Nephron (organoid): ENCODE results near the gene PCBP4.

ENCODE experiments used
- H3K27ac Mint-ChIP-seq, 3 experiments: 2 replicates each; pipeline ENCODE4 v1.8.0; 2020; ENCODE audit warnings: mixed read lengths in 3 of 3, mild to moderate bottlenecking in 2 of 3, moderate library complexity in 1 of 3
- H3K27me3 Mint-ChIP-seq: 2 replicates; pipeline ENCODE4 v1.8.0; 2021; ENCODE audit warnings: low read depth, mild to moderate bottlenecking, moderate library complexity, mixed read lengths
- H3K36me3 Mint-ChIP-seq: 2 replicates; pipeline ENCODE4 v1.8.0; 2020; ENCODE audit warnings: low read depth, mixed read lengths
- H3K4me1 Mint-ChIP-seq: 2 replicates; pipeline ENCODE4 v1.8.0; 2020; ENCODE audit warnings: mixed read lengths
- H3K4me3 Mint-ChIP-seq, 3 experiments: 2 replicates each; pipeline ENCODE4 v1.8.0; 2020; ENCODE audit warnings: mild to moderate bottlenecking in 3 of 3, mixed read lengths in 3 of 3, moderate library complexity in 2 of 3
- H3K9me3 Mint-ChIP-seq: 2 replicates; pipeline ENCODE4 v1.8.0; 2020; ENCODE audit warnings: mixed read lengths
- TF ChIP-seq, protein P1 (sequence below), 3 experiments: fragments of 200-600 bp; sonication (generic); IDR thresholded peaks; one replicate each; pipeline ENCODE4 v1.5.0; 2021; ENCODE audit warnings: antibody characterized with exemption in 3 of 3; ENCODE audit not compliant: unreplicated experiment in 3 of 3

PCBP4 gene

DNA sequence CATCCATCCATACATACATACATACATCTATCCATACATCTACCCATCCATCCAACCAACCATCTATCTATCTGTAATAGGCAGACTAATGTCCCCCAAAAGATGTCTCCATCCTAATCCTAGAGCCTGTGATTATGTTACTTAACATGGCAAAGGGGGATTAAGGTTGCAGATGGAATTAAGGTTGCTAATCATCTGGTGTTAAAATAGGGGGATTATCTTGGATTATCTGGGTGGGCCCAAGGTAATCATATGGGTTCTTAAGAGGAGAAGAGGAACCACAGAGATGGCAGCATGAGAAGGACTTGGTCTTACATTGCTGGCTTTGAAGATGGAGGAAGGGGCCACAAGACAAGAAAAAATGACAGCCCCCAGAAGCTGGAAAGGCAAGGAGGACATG, 43.2 kb upstream of the PCBP4 start:
- H3K36me3 Mint-ChIP-seq, result no peaks in the 10 kb centered on the region
- peaks cover 9% of the 10 kb centered on the region for H3K27me3 Mint-ChIP-seq
- H3K4me3 Mint-ChIP-seq, result no peak overlapping the region
- H3K9me3 Mint-ChIP-seq, result no peaks in the 10 kb centered on the region
- peaks cover 21% of the 10 kb centered on the region for H3K4me1 Mint-ChIP-seq
- TF ChIP-seq, protein P1, sequence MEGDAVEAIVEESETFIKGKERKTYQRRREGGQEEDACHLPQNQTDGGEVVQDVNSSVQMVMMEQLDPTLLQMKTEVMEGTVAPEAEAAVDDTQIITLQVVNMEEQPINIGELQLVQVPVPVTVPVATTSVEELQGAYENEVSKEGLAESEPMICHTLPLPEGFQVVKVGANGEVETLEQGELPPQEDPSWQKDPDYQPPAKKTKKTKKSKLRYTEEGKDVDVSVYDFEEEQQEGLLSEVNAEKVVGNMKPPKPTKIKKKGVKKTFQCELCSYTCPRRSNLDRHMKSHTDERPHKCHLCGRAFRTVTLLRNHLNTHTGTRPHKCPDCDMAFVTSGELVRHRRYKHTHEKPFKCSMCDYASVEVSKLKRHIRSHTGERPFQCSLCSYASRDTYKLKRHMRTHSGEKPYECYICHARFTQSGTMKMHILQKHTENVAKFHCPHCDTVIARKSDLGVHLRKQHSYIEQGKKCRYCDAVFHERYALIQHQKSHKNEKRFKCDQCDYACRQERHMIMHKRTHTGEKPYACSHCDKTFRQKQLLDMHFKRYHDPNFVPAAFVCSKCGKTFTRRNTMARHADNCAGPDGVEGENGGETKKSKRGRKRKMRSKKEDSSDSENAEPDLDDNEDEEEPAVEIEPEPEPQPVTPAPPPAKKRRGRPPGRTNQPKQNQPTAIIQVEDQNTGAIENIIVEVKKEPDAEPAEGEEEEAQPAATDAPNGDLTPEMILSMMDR (IDR thresholded peaks at IDR 0.05; ENCODE audit: unreplicated experiment in 3 of 3), result no peak
- H3K27ac Mint-ChIP-seq, result no peak overlapping the region

DNA sequence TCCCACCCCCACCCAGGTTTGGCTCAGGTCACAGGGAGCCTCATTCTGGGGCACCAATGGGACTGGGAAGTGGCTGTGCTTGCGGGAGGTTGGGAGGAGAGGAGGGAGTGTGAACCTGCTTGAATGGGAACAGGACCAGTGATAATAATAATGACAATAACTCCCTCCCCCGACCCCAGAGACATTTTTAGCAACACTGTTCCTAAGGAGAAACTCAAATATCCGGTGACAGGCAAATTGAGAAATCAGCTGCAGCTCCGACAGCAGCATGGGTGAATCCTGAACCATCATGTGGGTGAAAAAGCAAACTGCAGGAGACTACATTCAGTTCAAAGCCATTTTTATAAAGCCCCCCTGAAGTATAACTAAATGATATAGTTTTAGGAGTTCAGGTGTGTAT, 40.0 kb upstream of the PCBP4 start:
- Mint-ChIP-seq H3K4me3 (no peak overlapping the region), H3K36me3 (no peaks in the 10 kb centered on the region), H3K27ac (peak overlapping the region in 1 of 3 experiments; percentile 9), H3K4me1 (peaks cover 50% of the 10 kb centered on the region), H3K27me3 (peaks cover 12% of the 10 kb centered on the region), H3K9me3 (no peaks in the 10 kb centered on the region)
- TF ChIP-seq, protein P1 (IDR thresholded peaks at IDR 0.05; ENCODE audit: unreplicated experiment in 3 of 3), result no peak

DNA sequence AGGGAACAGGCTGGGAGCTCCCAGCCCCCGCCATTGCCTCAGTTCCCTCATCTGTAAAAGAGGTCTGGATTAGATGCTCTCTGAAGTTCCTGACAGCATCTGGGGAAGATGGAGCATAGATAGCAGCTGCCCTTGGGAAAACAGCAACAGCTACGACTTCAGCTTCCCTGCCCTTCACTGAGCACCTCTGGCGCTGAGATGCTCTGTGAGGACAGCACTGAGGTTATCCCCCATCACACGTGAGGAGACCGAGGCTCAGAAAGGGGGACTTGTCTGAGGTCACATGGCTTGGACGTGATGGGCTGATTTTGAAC, 39.5 kb upstream of the PCBP4 start:
- TF ChIP-seq, protein P1 (IDR thresholded peaks at IDR 0.05; ENCODE audit: unreplicated experiment in 3 of 3), result no peak
- H3K27ac Mint-ChIP-seq, result no peak overlapping the region
- H3K27me3 Mint-ChIP-seq, result peaks cover 12% of the 10 kb centered on the region
- no peaks in the 10 kb centered on the region for H3K36me3 Mint-ChIP-seq
- H3K4me3 Mint-ChIP-seq, result no peak overlapping the region
- no peaks in the 10 kb centered on the region for H3K9me3 Mint-ChIP-seq
- peaks cover 54% of the 10 kb centered on the region for H3K4me1 Mint-ChIP-seq

DNA sequence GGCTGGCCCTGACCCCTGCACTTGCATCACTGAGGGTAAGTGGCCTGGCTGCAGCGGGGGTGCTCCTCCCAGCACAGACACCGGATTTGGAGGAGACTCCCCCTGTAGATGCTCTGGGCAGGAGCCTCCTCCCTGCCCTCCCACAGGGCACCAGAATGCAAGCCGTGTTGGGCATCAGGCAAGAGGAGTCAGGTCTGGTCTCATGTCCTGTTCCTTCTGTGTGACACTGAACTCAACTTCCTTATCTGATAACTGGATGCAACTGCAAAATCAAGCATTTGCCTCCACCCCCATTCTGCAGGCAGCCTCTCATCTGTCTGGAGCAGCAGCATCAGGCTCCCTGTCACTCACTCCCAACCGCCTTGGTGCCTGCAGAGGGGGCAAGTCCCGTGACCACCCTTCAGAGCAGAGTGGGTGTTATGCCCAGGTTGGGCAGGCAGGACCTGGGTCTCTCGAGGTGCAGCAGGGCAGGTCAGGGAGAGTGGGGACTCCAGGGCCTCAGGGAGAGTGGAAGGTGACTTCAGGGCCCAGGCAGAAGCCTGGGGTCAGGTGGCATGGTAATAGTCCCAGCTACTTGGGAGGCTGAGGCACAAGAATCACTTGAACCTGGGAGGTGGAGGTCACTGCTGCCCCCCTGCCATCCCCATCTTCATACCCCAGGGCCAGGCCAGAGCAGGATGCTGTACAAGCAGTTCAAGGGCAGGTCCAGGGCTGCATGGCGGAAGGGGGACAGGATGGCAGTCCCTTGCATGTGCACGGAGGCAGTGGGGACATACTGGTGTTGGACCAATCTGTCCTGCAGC, 39.0 kb upstream of the PCBP4 start:
- TF ChIP-seq, protein P1 (IDR thresholded peaks at IDR 0.05; ENCODE audit: unreplicated experiment in 3 of 3), result no peak
- peak overlapping the region; percentile 61 to 84 (median 83) for H3K27ac Mint-ChIP-seq
- H3K27me3 Mint-ChIP-seq, result peaks cover 14% of the 10 kb centered on the region
- peak overlapping the region; percentile 20 to 55 (median 23) for H3K4me3 Mint-ChIP-seq
- H3K9me3 Mint-ChIP-seq, result no peaks in the 10 kb centered on the region
- H3K4me1 Mint-ChIP-seq, result peaks cover 55% of the 10 kb centered on the region
- H3K36me3 Mint-ChIP-seq, result no peaks in the 10 kb centered on the region

DNA sequence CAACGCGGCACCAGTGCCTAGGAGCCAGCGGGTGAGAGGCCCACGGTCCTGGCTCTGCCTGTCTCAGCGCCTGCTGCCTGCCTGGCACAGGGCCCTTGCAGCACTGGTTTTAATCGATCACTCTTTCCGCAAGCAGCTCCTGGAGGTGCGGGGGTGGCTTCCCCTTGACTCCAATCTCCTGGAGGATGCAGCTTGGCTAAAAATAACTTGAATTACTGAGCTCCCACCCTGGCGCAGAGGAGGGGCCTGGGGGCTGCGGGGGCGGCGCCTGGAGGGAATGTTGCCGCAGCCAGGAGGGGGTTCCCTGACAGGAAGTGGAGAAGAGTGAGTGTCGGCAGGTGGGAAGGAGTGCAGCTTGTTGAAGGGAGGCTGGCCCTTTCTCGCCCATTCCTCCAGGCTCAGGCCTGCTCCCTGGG, 38.3 kb upstream of the PCBP4 start:
- Mint-ChIP-seq H3K36me3 (no peaks in the 10 kb centered on the region), H3K27ac (peak overlapping the region; percentile 61 to 84 (median 83)), H3K9me3 (no peaks in the 10 kb centered on the region), H3K27me3 (peaks cover 14% of the 10 kb centered on the region), H3K4me3 (peak overlapping the region; percentile 23 to 62 (median 55)), H3K4me1 (peaks cover 55% of the 10 kb centered on the region)
- TF ChIP-seq, protein P1 (IDR thresholded peaks at IDR 0.05; ENCODE audit: unreplicated experiment in 3 of 3), result no peak

DNA sequence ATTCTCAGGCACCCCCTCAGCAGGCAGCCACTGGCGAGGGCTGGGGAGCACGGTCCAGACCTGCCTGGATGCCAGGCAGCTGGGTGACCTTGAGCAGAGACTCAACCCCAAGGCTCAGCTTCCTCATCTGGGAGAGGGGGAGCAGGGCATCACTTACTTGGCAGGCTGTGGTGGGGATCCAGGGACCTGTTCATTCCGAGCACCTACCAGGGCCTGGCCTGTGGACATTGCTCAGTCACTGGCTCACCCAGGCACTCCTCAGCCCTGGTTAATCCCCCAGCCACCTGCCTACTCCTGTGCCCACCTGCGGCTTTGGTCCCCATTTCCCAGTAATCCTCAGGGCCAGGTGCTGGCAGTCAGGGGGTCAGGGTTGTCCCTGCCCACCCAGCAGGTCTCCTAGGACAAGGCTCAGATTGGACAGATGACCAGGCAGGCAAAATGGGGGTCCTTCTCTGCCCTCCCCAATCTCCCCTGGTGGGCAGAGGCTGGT, 37.7 kb upstream of the PCBP4 start:
- H3K27me3 Mint-ChIP-seq, result peaks cover 14% of the 10 kb centered on the region
- no peaks in the 10 kb centered on the region for H3K9me3 Mint-ChIP-seq
- peaks cover 55% of the 10 kb centered on the region for H3K4me1 Mint-ChIP-seq
- H3K36me3 Mint-ChIP-seq, result no peaks in the 10 kb centered on the region
- peak overlapping the region in 2 of 3 experiments; percentile 26 to 55 for H3K4me3 Mint-ChIP-seq
- H3K27ac Mint-ChIP-seq, result peak overlapping the region; percentile 79 to 89 (median 83)
- TF ChIP-seq, protein P1 (IDR thresholded peaks at IDR 0.05; ENCODE audit: unreplicated experiment in 3 of 3), result no peak
